Spleen (tissue), 7 donors: Measurements from ENCODE around the gene SLC46A3.

Source experiments
- POLR2A ChIP-seq, 3 donors: fragments of 450-650 bp; IDR thresholded peaks; one replicate each; pipeline ENCODE4 v1.5.1; 2017; ENCODE audit warnings: antibody characterized with exemption in 3 of 3, mild to moderate bottlenecking in 1 of 3
- POLR2AphosphoS5 ChIP-seq, 3 donors: sonication (generic); formaldehyde crosslinking; IDR thresholded peaks; one replicate each; pipeline ENCODE4 v1.5.1; 2017; ENCODE audit warnings: antibody characterized with exemption in 3 of 3
- TF ChIP-seq, protein P1 (sequence below), 11 experiments: fragments of 200-600 bp in 7 of 11; fragments of 450-650 bp in 4 of 11; sonication (generic) in 4 of 11; IDR thresholded peaks in 8 of 11; conservative IDR thresholded peaks in 3 of 11; 1 replicate in 7 of 11; 2 replicates in 4 of 11; pipeline versions ENCODE4 v1.4.0 to v1.8.0; 2016 to 2021; ENCODE audit warnings: antibody characterized with exemption in 11 of 11, inconsistent platforms in 4 of 11, mild to moderate bottlenecking in 1 of 11
- donor health status: DM: no; HTN: no; CAD: no; lungs with moderate emphysema.
- donor health status: DM: no; HTN: no; CAD: no.
- donor health status: DM: no; HTN: no; CAD: no.

DNA sequence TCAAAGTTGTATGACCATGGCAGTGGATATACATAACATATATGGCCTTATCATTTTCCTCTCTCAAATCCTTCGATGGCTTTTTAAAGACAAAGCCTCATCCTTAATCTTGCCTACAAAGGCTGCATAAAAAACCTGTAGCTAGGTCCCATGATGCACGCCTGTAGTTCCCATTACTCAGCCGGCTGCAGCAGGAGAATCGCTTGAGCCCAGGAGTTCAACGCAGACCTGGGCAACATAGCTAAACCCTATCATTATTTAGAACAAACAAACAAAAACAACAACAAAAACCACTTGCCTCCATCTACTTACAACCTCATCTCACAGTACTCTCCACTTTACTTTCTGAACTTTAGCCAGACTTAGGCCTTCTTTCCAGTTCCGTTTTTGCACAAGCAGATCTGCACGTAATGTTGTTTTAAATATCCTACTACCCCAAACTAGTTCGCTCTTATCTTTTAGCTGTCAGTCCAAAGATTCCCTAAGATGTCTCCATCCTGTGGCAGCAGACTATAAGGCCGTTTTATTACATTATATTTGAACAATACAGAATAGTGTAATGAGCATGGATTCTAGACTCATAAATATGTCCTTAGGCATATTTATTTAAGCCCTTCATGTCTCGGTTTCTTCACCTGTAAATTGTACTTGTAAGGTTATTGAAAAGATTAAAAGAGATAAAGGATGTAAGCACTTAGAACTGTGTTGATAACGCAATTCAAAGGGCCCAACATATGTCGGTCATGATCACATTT is 60.8 kb downstream of the SLC46A3 start:
- TF ChIP-seq POLR2A (IDR thresholded peaks at IDR 0.05), result no peak
- TF ChIP-seq, protein P1, sequence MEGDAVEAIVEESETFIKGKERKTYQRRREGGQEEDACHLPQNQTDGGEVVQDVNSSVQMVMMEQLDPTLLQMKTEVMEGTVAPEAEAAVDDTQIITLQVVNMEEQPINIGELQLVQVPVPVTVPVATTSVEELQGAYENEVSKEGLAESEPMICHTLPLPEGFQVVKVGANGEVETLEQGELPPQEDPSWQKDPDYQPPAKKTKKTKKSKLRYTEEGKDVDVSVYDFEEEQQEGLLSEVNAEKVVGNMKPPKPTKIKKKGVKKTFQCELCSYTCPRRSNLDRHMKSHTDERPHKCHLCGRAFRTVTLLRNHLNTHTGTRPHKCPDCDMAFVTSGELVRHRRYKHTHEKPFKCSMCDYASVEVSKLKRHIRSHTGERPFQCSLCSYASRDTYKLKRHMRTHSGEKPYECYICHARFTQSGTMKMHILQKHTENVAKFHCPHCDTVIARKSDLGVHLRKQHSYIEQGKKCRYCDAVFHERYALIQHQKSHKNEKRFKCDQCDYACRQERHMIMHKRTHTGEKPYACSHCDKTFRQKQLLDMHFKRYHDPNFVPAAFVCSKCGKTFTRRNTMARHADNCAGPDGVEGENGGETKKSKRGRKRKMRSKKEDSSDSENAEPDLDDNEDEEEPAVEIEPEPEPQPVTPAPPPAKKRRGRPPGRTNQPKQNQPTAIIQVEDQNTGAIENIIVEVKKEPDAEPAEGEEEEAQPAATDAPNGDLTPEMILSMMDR (IDR thresholded peaks at IDR 0.05 in 8 of 11, conservative IDR thresholded peaks at IDR 0.05 in 3 of 11), result no peak
- no peak for TF ChIP-seq POLR2AphosphoS5 (IDR thresholded peaks at IDR 0.05)
